ENCODE measurements around the gene HOXA9.

HOXA9 gene

DNA sequence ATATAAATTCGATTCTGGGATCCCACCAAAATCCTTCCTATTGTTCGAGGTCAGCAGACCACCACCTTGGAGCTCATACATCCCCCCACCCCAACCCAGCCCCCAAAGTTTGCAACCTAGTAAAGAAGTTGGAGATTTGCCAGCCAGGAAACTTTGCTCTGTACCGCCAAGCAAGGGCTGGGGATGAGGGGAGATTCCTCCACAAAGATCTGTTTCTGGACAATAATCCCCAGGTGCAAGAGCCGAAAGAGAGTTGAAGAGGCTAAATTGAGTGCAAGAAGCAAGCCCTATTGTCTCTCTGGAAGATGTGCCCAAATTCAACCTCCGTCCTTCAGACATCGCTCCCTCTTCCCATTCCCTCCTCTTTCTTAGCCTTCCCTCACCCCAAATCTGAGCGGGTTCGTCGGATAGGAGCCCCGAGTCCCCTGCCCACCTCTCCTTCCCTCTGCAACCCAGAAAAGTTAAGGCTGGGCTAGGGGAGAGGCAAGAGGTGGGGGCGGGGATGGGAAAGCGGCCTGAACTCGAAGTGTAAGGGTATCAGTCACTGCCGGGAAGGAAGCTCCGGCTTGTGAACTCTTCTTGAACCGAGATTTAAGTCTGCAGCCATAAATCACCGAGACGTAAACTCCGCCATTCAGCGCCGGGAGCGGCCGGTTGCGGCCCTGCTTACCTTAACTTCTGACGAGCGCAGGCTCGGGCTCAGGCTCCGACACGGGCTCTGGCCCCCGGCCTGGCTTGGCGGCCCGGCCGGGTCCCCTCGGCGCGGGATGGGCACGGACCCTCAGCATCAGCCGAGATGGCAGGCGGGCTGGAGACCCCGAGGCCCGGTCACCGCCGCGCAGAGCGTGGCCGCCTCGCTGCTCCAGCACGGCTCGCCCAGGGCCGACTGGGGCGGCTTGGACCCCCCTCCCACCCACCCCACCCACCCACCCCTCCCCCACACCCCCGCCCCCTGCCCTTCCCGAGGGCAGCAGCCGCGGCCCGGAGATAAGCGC is 52.1 kb downstream of the HOXA9 start:
- DNase-seq (ENCODE audit: low spot score): no peak

Data from Ammon's horn (tissue), 1 donor.